ENCODE results near the gene NHP2.
"Not testable (repeated sequence)": the region's sequence is repeated elsewhere in the genome, so short reads cannot be mapped to it uniquely, and the experiment has no call there.

The NHP2 gene

GRCh38 chr5:178143901-178144300 lies 9.8 kb downstream of the NHP2 start:
- peaks cover 71% of the 10 kb centered on the region for H3K36me3 ChIP-seq (ENCODE audit: control insufficient read depth, insufficient read depth, low read length)
- H3K9me3 ChIP-seq (ENCODE audit: control insufficient read depth, insufficient read depth, low read length) = no peaks in the 10 kb centered on the region
- no peak overlapping the region for H3K9ac ChIP-seq (ENCODE audit: low read depth, low read length)
- H3K4me3 ChIP-seq (ENCODE audit: low read depth, low read length) = no peak overlapping the region
- no peaks in the 10 kb centered on the region for H3K27me3 ChIP-seq (ENCODE audit: control insufficient read depth, insufficient read depth, low read length)
- H3K4me1 ChIP-seq (ENCODE audit: control insufficient read depth, insufficient read depth, low read length) = no peaks in the 10 kb centered on the region

- Histone ChIP-seq H3K9ac (ENCODE audit: low read depth, low read length) (no peak overlapping the region), H3K27me3 (ENCODE audit: control insufficient read depth, insufficient read depth, low read length) (no peaks in the 10 kb centered on the region), H3K36me3 (ENCODE audit: control insufficient read depth, insufficient read depth, low read length) (peaks cover 64% of the 10 kb centered on the region), H3K4me1 (ENCODE audit: control insufficient read depth, insufficient read depth, low read length) (no peaks in the 10 kb centered on the region), H3K9me3 (ENCODE audit: control insufficient read depth, insufficient read depth, low read length) (no peaks in the 10 kb centered on the region), H3K4me3 (ENCODE audit: low read depth, low read length) (no peak overlapping the region)
Measured at GRCh38 chr5:178143246-178143645, 10.4 kb downstream of the NHP2 start.

- Histone ChIP-seq H3K4me3 (ENCODE audit: low read depth, low read length) (no peak overlapping the region), H3K4me1 (ENCODE audit: control insufficient read depth, insufficient read depth, low read length) (no peaks in the 10 kb centered on the region), H3K9ac (ENCODE audit: low read depth, low read length) (no peak overlapping the region), H3K27me3 (ENCODE audit: control insufficient read depth, insufficient read depth, low read length) (no peaks in the 10 kb centered on the region), H3K9me3 (ENCODE audit: control insufficient read depth, insufficient read depth, low read length) (no peaks in the 10 kb centered on the region), H3K36me3 (ENCODE audit: control insufficient read depth, insufficient read depth, low read length) (peaks cover 64% of the 10 kb centered on the region)
Measured at GRCh38 chr5:178142642-178143041, 11.0 kb downstream of the NHP2 start.

DNA sequence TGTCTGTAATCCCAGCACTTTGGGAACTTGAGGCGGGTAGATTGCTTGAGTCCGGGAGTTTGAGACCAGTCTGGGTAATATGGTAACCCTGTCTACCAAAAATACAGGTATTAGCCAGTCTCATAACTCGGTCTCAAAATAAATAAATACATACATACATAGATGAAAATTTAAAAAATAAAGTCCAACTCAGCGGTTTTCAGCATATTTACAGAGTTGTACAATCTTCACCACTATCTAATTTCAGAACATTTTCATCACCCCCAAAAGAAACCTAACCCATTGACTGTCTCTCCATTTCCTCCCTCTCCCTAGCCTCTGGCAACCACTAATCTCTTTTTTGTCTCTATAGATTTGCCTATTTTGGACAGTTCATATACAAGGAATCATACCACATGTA lies 12.1 kb downstream of the NHP2 start:
- Histone ChIP-seq H3K9ac (ENCODE audit: low read depth, low read length) (no peak overlapping the region), H3K36me3 (ENCODE audit: control insufficient read depth, insufficient read depth, low read length) (peaks cover 56% of the 10 kb centered on the region), H3K4me3 (ENCODE audit: low read depth, low read length) (no peak overlapping the region), H3K27me3 (ENCODE audit: control insufficient read depth, insufficient read depth, low read length) (no peaks in the 10 kb centered on the region), H3K4me1 (ENCODE audit: control insufficient read depth, insufficient read depth, low read length) (no peaks in the 10 kb centered on the region), H3K9me3 (ENCODE audit: control insufficient read depth, insufficient read depth, low read length) (no peaks in the 10 kb centered on the region)

GRCh38 chr5:178137991-178138390 lies 15.7 kb downstream of the NHP2 start:
- no peak overlapping the region for H3K9ac ChIP-seq (ENCODE audit: low read depth, low read length)
- peaks cover 44% of the 10 kb centered on the region for H3K36me3 ChIP-seq (ENCODE audit: control insufficient read depth, insufficient read depth, low read length)
- H3K9me3 ChIP-seq (ENCODE audit: control insufficient read depth, insufficient read depth, low read length) = no peaks in the 10 kb centered on the region

GRCh38 chr5:178136990-178137389 lies 16.7 kb downstream of the NHP2 start:
- H3K4me3 ChIP-seq (ENCODE audit: low read depth, low read length) = no peak overlapping the region
- H3K27me3 ChIP-seq (ENCODE audit: control insufficient read depth, insufficient read depth, low read length) = no peaks in the 10 kb centered on the region
- H3K9me3 ChIP-seq (ENCODE audit: control insufficient read depth, insufficient read depth, low read length) = no peaks in the 10 kb centered on the region
- H3K4me1 ChIP-seq (ENCODE audit: control insufficient read depth, insufficient read depth, low read length) = peaks cover 2% of the 10 kb centered on the region
- H3K36me3 ChIP-seq (ENCODE audit: control insufficient read depth, insufficient read depth, low read length) = peaks cover 35% of the 10 kb centered on the region
- no peak overlapping the region for H3K9ac ChIP-seq (ENCODE audit: low read depth, low read length)

More at GRCh38 chr5:178137991-178138390, 15.7 kb downstream of the NHP2 start:
- Histone ChIP-seq H3K4me1 (ENCODE audit: control insufficient read depth, insufficient read depth, low read length) (peaks cover 2% of the 10 kb centered on the region), H3K27me3 (ENCODE audit: control insufficient read depth, insufficient read depth, low read length) (no peaks in the 10 kb centered on the region), H3K4me3 (ENCODE audit: low read depth, low read length) (no peak overlapping the region)

DNA sequence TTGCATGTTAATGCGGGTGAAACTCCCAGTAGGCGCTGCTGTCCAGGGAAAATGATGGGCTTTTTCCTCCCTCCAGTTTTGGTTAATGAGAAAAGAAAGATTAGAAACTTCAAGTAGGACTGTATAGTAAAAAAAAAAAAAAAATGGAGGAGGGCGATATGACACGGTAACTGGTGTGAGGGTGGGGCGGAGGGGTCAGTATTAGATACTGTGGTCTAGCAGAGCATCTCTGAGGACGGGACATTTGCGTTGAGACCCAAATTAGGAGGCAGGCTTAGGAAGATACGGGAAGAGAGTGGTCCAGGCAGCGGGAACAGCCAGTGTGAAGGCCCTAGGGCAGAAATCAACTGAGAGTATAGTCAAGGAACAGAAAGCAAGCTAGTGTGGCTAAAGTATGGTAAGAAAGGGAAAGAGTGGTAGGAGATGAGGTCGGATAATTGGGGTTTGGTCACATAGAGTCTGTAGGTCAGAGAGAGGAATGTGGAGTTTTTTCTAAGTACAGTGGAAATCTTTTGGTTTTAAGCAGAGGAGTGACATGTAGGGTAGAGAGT lies 22.2 kb downstream of the NHP2 start:
- peak overlapping the region; percentile 74 for H3K4me3 ChIP-seq (ENCODE audit: low read depth, low read length)
- peaks cover 17% of the 10 kb centered on the region for H3K36me3 ChIP-seq (ENCODE audit: control insufficient read depth, insufficient read depth, low read length)
- H3K9me3 ChIP-seq (ENCODE audit: control insufficient read depth, insufficient read depth, low read length) = no peaks in the 10 kb centered on the region
- peaks cover 15% of the 10 kb centered on the region for H3K4me1 ChIP-seq (ENCODE audit: control insufficient read depth, insufficient read depth, low read length)
- H3K9ac ChIP-seq (ENCODE audit: low read depth, low read length) = peak overlapping the region; percentile 87
- no peaks in the 10 kb centered on the region for H3K27me3 ChIP-seq (ENCODE audit: control insufficient read depth, insufficient read depth, low read length)

- peak within 1 kb of the TSS; percentile 74 for H3K4me3 ChIP-seq (ENCODE audit: low read depth, low read length)
- H3K36me3 ChIP-seq (ENCODE audit: control insufficient read depth, insufficient read depth, low read length) = peaks cover 11% of the 10 kb centered on the region
- no peaks in the 10 kb centered on the region for H3K9me3 ChIP-seq (ENCODE audit: control insufficient read depth, insufficient read depth, low read length)
- peak within 1 kb of the TSS; percentile 87 for H3K9ac ChIP-seq (ENCODE audit: low read depth, low read length)
- H3K4me1 ChIP-seq (ENCODE audit: control insufficient read depth, insufficient read depth, low read length) = peaks cover 15% of the 10 kb centered on the region
- H3K27me3 ChIP-seq (ENCODE audit: control insufficient read depth, insufficient read depth, low read length) = no peaks in the 10 kb centered on the region
Measured at GRCh38 chr5:178130576-178131445, 22.9 kb downstream of the NHP2 start, which contains the start of gene RMND5B. RMND5B (plus strand) TSS chr5:178131014; CDS start chr5:178138120, 7,106 bp downstream.

GRCh38 chr5:178130234-178130575 lies 23.5 kb downstream of the NHP2 start:
- not testable (repeated sequence) for H3K9me3 ChIP-seq (ENCODE audit: control insufficient read depth, insufficient read depth, low read length); H3K36me3 ChIP-seq (ENCODE audit: control insufficient read depth, insufficient read depth, low read length); H3K27me3 ChIP-seq (ENCODE audit: control insufficient read depth, insufficient read depth, low read length)
- peak overlapping the region; percentile 85 for H3K9ac ChIP-seq (ENCODE audit: low read depth, low read length)
- H3K4me1 ChIP-seq (ENCODE audit: control insufficient read depth, insufficient read depth, low read length) = peaks cover 18% of the 10 kb centered on the region
- H3K4me3 ChIP-seq (ENCODE audit: low read depth, low read length) = peak overlapping the region; percentile 74

DNA sequence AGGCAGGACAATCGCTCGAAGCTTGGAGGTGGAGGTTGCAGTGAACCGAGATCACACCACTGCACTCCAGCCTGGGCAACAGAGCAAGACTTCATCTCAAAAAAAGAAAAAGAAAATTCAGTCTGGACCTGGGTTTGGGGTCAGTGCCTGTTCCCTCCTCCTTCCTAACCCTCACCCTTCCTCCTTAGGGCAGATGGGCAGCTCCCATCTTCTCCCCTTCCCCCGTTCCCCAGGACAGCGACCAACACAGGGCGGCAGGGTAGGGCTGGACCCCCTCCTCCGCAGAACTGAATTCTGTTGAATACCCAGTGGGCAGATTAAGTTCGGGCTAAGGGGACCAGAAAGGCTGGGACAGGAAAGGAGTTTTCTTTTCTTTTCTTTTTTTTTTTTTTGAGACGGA lies 24.4 kb downstream of the NHP2 start:
- no peak overlapping the region for H3K4me3 ChIP-seq (ENCODE audit: low read depth, low read length)

DNA sequence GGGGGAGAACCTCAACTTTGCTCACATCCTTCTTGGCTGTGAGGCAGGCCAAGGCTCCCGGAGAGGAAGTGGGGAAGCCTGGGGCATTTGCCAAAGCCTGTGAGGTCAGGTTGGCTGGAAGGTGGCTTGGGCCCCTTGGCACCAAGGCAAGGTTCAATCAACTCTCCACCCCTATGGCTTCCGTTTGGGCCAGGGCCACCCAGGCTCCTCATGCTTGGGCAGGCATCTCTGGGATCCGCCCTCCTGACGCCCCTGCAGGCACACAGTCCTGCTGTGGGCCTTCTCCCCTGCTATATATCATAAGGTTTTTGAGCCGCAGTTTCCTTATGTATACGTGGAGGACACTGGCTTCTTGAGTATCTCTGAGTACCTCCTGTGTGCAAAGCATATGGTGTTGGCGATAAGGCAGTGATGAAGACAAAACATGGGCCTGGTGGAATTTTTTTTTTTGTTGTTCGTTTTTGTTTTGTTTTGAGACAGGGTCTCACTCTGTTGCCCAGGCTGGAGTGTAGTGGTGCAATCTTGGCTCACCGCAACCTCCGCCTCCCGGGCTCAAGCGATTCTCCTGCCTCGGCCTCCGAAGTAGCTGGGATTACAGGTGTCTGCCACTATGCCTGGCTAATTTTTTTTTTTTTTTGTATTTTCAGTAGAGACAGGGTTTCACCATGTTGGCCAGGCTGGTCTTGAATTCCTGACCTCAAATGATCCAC lies 26.2 kb downstream of the NHP2 start:
- H3K27me3 ChIP-seq (ENCODE audit: control insufficient read depth, insufficient read depth, low read length); H3K9me3 ChIP-seq (ENCODE audit: control insufficient read depth, insufficient read depth, low read length); H3K4me3 ChIP-seq (ENCODE audit: low read depth, low read length): not testable (repeated sequence)
- Histone ChIP-seq H3K9ac (ENCODE audit: low read depth, low read length) (peak overlapping the region; percentile 81), H3K36me3 (ENCODE audit: control insufficient read depth, insufficient read depth, low read length) (peaks cover 13% of the 10 kb centered on the region), H3K4me1 (ENCODE audit: control insufficient read depth, insufficient read depth, low read length) (peaks cover 18% of the 10 kb centered on the region)

More for the DNA sequence above, 24.4 kb downstream of the NHP2 start:
- H3K4me1 ChIP-seq (ENCODE audit: control insufficient read depth, insufficient read depth, low read length) = peaks cover 20% of the 10 kb centered on the region
- no peaks in the 10 kb centered on the region for H3K9me3 ChIP-seq (ENCODE audit: control insufficient read depth, insufficient read depth, low read length)
- H3K9ac ChIP-seq (ENCODE audit: low read depth, low read length) = no peak overlapping the region
- H3K36me3 ChIP-seq (ENCODE audit: control insufficient read depth, insufficient read depth, low read length) = peaks cover 5% of the 10 kb centered on the region
- no peaks in the 10 kb centered on the region for H3K27me3 ChIP-seq (ENCODE audit: control insufficient read depth, insufficient read depth, low read length)
